Keratinocyte (primary cell): Measurements from ENCODE around the gene TMEM150A. TPM values are rescaled to one million over a fixed set of nuclear protein-coding genes. Genes with fewer than 3 reads are reported as not detected.

ENCODE experiments used
- DNase-seq: peaks from one replicate; pipeline ENCODE4 v3.0.0-alpha.2; 2011; ENCODE audit warnings: low read depth, missing footprints, low spot score
- FAIRE-seq: peaks from 2 replicates; lab custom pipeline; 2011; peaks lifted over from hg19 to GRCh38; lab: Jason Lieb, UNC
- H2AFZ ChIP-seq: 2 replicates; pipeline ENCODE4 v1.6.0; 2012; ENCODE audit warnings: low read length, control low read depth, inconsistent platforms; ENCODE audit not compliant: control insufficient read depth
- H3K27ac ChIP-seq: 2 replicates; pipeline ENCODE4 v1.5.1; 2011; ENCODE audit warnings: low read length; ENCODE audit not compliant: control insufficient read depth, insufficient read depth
- H3K27me3 ChIP-seq: 3 replicates; pipeline ENCODE4 v1.6.0; 2011; ENCODE audit warnings: low read length; ENCODE audit not compliant: control insufficient read depth, insufficient read depth; ENCODE audit errors: extremely low read depth
- H3K36me3 ChIP-seq, 2 experiments: 2 replicates in 1 of 2; 3 replicates in 1 of 2; pipeline ENCODE4 v1.5.1; 2011; ENCODE audit warnings: low read length in 2 of 2, mild to moderate bottlenecking in 1 of 2; ENCODE audit not compliant: control insufficient read depth in 2 of 2, insufficient read depth in 2 of 2; ENCODE audit errors: extremely low read depth in 1 of 2
- H3K4me1 ChIP-seq: 3 replicates; pipeline ENCODE4 v1.5.1; 2011; ENCODE audit warnings: low read length; ENCODE audit not compliant: control insufficient read depth, insufficient read depth; ENCODE audit errors: extremely low read depth
- H3K4me2 ChIP-seq: 3 replicates; pipeline ENCODE4 v1.6.0; 2011; ENCODE audit warnings: low read depth, low read length; ENCODE audit not compliant: control insufficient read depth, insufficient read depth; ENCODE audit errors: extremely low read depth
- H3K4me3 ChIP-seq, 3 experiments: fragments of 200-600 bp in 1 of 3; sonication (generic) in 1 of 3; 2 replicates in 2 of 3; 3 replicates in 1 of 3; pipeline ENCODE4 v1.5.1; 2011 to 2016; ENCODE audit warnings: low read length in 3 of 3, mild to moderate bottlenecking in 3 of 3, control low read depth in 2 of 3, inconsistent platforms in 1 of 3, low read depth in 1 of 3, mixed read lengths in 1 of 3, mixed run types in 1 of 3, moderate library complexity in 1 of 3; ENCODE audit not compliant: control insufficient read depth in 2 of 3, insufficient read depth in 2 of 3; ENCODE audit errors: extremely low read depth in 1 of 3
- H3K79me2 ChIP-seq: 2 replicates; pipeline ENCODE4 v1.6.0; 2012; ENCODE audit warnings: low read length; ENCODE audit not compliant: control insufficient read depth, insufficient read depth
- H3K9ac ChIP-seq: 3 replicates; pipeline ENCODE4 v1.6.0; 2011; ENCODE audit warnings: low read length; ENCODE audit not compliant: control insufficient read depth, insufficient read depth; ENCODE audit errors: extremely low read depth
- H3K9me1 ChIP-seq: 3 replicates; pipeline ENCODE4 v1.6.0; 2011; ENCODE audit warnings: low read length; ENCODE audit not compliant: control insufficient read depth, insufficient read depth; ENCODE audit errors: extremely low read depth
- H3K9me3 ChIP-seq: 2 replicates; pipeline ENCODE4 v1.5.1; 2012; ENCODE audit warnings: low read depth, low read length; ENCODE audit not compliant: control insufficient read depth
- H4K20me1 ChIP-seq: 3 replicates; pipeline ENCODE4 v1.6.0; 2011; ENCODE audit warnings: low read length; ENCODE audit not compliant: control insufficient read depth, insufficient read depth; ENCODE audit errors: extremely low read depth
- EZH2 ChIP-seq: IDR thresholded peaks from one replicate; pipeline ENCODE4 v1.6.1; 2012; ENCODE audit warnings: inconsistent platforms, mild to moderate bottlenecking, low read length, moderate library complexity
- dilution Hi-C: fragments of 300-500 bp; cut with MboI; formaldehyde crosslinking; loops from one replicate; pipeline ENCODE4 v1.7.0; 2020; ENCODE audit warnings: low sequenced_read_pairs; ENCODE audit not compliant: extremely low pct_ligation_motif_present
- polyA plus RNA-seq, 5 experiments: library from polyadenylated mRNA; depleted of rRNA in 3 of 5; stranded (reverse) in 3 of 5; stranded (forward) in 1 of 5; unstranded in 1 of 5; fragments of >200 nt; gene quantifications; 1 replicate in 1 of 5; 2 replicates in 3 of 5; 3 replicates in 1 of 5; pipeline versions ENCODE4 v1.2.1 to v1.2.3, GENCODE V29; 2011 to 2012; ENCODE audit warnings: missing spikeins in 2 of 5, low read depth in 1 of 5, low replicate concordance in 1 of 5
- TF ChIP-seq, protein P1 (sequence below), 3 experiments: IDR thresholded peaks in 1 of 3; conservative IDR thresholded peaks in 1 of 3; optimal IDR thresholded peaks in 1 of 3; 2 replicates in 2 of 3; 3 replicates in 1 of 3; pipeline versions ENCODE3 to v1.5.1; 2011; ENCODE audit warnings: low read length in 3 of 3, mild to moderate bottlenecking in 3 of 3, moderate library complexity in 2 of 3, control low read depth in 1 of 3, inconsistent platforms in 1 of 3; ENCODE audit not compliant: insufficient read depth in 2 of 3; ENCODE audit errors: extremely low read depth in 1 of 3

TMEM150A gene
- polyA plus RNA-seq, 1 donor (not counting 4 experiments of a cell fraction or from before 2014, with no cell fraction given) = 7.7 TPM

DNA sequence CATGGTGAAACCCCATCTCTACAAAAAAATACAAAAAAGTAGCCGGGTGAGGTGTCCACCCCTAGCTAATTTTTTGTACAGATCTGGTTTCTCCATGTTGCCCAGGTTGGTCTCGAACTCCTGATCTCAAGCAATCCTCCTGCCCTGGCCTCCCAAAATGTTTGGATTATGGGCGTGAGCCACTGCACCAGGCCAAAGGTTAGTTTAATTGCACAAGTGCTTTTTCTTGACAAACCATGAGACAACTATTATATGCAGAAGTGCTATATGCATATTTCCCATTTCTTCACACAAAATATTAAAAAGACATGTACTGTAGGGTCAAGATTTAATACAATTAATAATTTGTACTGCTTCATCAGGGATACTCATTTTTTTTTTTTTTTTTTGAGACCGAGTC, 36.2 kb downstream of the TMEM150A start:
- H3K4me1 ChIP-seq = no peaks in the 10 kb centered on the region
- dilution Hi-C loops = no loop called here
- no peak overlapping the region for H3K9ac ChIP-seq
- no peaks in the 10 kb centered on the region for H4K20me1 ChIP-seq
- H3K9me1 ChIP-seq = no peaks in the 10 kb centered on the region
- no peak for TF ChIP-seq EZH2
- TF ChIP-seq, protein P1, sequence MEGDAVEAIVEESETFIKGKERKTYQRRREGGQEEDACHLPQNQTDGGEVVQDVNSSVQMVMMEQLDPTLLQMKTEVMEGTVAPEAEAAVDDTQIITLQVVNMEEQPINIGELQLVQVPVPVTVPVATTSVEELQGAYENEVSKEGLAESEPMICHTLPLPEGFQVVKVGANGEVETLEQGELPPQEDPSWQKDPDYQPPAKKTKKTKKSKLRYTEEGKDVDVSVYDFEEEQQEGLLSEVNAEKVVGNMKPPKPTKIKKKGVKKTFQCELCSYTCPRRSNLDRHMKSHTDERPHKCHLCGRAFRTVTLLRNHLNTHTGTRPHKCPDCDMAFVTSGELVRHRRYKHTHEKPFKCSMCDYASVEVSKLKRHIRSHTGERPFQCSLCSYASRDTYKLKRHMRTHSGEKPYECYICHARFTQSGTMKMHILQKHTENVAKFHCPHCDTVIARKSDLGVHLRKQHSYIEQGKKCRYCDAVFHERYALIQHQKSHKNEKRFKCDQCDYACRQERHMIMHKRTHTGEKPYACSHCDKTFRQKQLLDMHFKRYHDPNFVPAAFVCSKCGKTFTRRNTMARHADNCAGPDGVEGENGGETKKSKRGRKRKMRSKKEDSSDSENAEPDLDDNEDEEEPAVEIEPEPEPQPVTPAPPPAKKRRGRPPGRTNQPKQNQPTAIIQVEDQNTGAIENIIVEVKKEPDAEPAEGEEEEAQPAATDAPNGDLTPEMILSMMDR (optimal IDR thresholded peaks at IDR 0.05 in 1 of 3, IDR thresholded peaks at IDR 0.05 in 1 of 3, conservative IDR thresholded peaks at IDR 0.05 in 1 of 3; ENCODE audit: extremely low read depth in 1 of 3, insufficient read depth in 2 of 3, low read length in 3 of 3) = no peak
- no peaks in the 10 kb centered on the region for H3K36me3 ChIP-seq
- H3K79me2 ChIP-seq = peaks cover under 1% of the 10 kb centered on the region
- no peak for FAIRE-seq
- DNase-seq = no peak
- H3K27me3 ChIP-seq = no peaks in the 10 kb centered on the region
- no peak overlapping the region for H3K4me2 ChIP-seq
- no peak overlapping the region for H2AFZ ChIP-seq
- no peaks in the 10 kb centered on the region for H3K9me3 ChIP-seq
- H3K4me3 ChIP-seq = no peak overlapping the region
- H3K27ac ChIP-seq = no peak overlapping the region

DNA sequence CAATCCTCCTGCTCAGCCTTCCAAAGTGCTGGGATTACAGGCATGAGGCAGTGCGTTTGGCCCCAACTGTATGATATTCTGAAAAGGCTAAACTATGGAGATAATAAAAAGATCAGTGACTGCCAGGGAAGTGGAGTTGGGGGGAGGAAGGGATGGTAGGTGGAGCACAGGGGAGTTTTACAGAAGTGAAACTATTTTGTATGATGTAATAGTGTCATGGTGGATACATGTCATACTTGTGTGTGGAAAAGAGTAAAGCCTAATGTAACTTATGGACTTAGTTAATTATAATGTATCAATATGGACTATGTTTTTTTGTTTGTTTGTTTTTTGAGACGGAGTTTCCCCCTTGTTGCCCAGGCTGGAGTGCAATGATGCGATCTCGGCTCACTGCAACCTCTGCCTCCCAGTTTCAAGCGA, 38.3 kb downstream of the TMEM150A start:
- H3K36me3 ChIP-seq = peaks cover 0 to under 1% of the 10 kb centered on the region in 2 experiments
- no peaks in the 10 kb centered on the region for H3K27me3 ChIP-seq
- no peak overlapping the region for H3K27ac ChIP-seq
- no peaks in the 10 kb centered on the region for H3K9me3 ChIP-seq
- H4K20me1 ChIP-seq = no peaks in the 10 kb centered on the region
- H3K4me2 ChIP-seq = no peak overlapping the region
- H3K79me2 ChIP-seq = peaks cover 17% of the 10 kb centered on the region
- FAIRE-seq (no peak), DNase-seq (no peak)
- no peaks in the 10 kb centered on the region for H3K9me1 ChIP-seq
- peaks cover 5% of the 10 kb centered on the region for H3K4me1 ChIP-seq
- no peak overlapping the region for H3K4me3 ChIP-seq
- TF ChIP-seq, protein P1 (optimal IDR thresholded peaks at IDR 0.05 in 1 of 3, IDR thresholded peaks at IDR 0.05 in 1 of 3, conservative IDR thresholded peaks at IDR 0.05 in 1 of 3; ENCODE audit: extremely low read depth in 1 of 3, insufficient read depth in 2 of 3, low read length in 3 of 3) = no peak
- no peak for TF ChIP-seq EZH2
- no peak overlapping the region for H2AFZ ChIP-seq
- dilution Hi-C loops = no loop called here
- no peak overlapping the region for H3K9ac ChIP-seq
